HG03469 (cell line): ENCODE data around the gene FATE1.

Experiments
- ATAC-seq: cut with Tn5 transposase; IDR thresholded peaks from one replicate; pipeline ENCODE4 v1.9.1; 2021; ENCODE audit warnings: mild to moderate bottlenecking, moderate library complexity, moderate number of reproducible peaks; ENCODE audit not compliant: unreplicated experiment

FATE1 gene

DNA sequence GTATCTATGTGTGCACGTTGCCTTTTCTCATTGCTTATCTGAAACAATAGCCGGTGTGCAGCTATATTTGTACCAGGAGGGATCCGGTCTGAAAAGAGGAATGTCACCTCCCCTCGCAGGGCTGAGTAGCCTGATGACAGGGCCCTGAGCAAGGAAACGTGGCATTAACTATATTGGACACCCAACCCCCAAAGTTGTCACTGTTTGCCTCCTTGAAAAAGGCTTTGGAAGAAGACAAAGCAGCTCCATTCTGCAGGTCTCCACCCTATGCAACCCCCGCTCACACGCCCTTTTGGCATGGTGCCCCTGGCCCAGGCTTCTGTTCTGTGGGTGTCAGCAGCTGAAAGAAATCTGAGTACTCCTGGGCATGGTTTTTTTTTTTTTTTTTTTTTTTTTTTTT lies 12.3 kb upstream of the FATE1 start:
- ATAC-seq, result no peak

DNA sequence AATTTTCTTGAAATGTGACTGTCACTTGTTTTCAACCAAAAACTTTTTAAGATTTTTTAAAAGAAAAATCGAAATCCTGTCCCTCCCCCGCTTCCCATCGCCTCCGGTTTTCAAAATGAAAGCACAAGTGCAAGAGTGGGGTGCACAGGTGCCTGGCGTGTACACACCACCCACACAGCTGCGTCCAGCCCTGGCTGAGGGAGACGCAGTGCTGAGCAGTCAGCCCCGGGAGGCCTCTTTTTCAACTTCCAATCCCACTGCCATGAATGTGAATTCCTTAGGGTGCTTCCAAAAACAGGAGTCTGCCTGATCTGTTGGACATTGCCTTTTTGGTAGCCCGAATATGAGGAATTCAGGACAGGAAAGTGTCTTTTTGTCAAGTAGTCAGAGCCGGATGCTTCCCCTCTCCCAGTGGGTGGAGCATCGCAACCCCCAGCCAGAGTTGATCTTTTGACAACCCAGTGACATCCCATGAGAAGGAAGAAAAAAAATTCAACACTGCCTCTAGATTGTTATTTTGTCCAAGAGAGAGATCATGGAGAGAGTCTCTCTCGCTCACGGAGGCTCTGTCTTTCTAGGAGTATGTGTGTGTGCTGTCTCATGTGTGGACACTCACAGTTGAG lies 11.7 kb upstream of the FATE1 start:
- no peak for ATAC-seq

DNA sequence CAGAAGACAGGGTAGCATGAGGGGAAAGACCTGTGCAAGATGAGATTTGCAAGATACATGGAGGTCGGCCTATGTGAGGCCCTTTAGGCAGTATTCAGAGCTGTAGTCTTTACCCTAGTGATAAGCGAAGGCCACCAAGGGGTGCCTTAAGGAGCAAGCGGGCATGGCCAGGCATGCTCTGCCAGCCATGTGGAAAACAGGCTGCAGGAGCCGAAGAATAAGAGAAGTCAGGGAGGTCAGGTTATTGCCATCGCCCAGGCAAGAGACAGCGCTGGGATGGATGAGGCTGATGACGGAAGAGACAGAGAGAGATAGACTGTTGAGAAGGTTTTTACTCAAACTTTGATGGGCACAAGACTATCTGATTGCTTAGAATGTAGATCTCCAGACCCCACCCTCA lies 7.0 kb upstream of the FATE1 start:
- ATAC-seq, result no peak

DNA sequence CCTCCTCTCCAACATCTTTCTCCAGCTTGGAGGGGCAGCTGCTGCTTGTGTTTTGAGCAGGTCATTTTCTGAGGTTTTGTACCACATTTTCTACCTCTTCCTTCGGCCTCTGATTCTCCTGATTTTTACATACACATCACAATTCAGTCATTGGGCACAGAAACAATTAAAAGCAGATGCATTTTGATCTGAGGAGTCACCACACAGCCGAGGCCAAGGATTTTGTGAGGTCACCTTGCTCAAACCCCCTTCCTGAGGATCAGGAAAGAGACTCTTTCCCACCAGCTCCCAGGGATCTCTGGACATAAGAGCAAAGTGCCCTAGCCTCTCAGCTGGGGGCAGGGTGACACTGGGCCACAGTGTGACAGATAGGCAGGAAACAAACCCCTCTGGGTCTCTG lies 5.4 kb upstream of the FATE1 start:
- ATAC-seq, result no peak

DNA sequence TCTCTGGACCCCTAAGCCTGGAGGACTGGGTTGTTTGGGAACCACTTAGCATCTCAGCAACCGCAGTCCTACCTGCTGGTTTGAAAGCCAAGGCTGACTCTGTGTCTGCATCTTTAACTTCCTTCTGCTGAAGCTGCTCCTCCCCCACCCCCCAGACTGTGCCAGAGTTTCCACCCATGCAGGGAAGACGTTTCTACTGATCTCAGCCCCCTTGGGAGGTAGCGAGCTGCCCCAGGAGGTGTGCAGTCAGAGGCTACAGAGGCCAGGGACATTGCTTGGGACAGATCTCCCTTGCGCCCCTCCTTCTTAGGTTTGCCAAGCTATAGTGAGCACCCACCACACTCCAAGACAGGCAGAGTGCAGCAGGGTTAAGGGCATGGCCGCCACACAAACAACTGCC lies 4.7 kb upstream of the FATE1 start:
- ATAC-seq, result no peak

DNA sequence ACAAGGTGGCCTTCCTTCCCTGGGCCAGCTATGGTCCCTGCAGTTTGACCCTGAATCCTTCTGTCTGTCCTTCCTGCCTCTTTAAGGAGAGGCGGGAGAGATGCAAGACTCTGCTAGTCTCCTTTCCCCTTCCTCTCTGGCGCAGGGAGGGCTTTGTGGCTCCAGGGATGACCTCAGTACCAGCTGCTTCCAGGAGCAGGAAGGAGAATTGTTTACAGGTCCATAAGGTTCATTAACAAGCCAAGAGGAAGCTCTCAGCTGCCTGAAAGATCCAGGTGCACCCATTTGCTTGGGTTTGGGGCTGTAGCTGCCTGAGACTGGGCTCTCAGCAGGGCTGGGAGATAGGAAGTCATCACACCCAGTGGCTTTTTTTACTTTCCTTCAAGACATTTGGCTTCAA lies 4.0 kb upstream of the FATE1 start:
- no peak for ATAC-seq

DNA sequence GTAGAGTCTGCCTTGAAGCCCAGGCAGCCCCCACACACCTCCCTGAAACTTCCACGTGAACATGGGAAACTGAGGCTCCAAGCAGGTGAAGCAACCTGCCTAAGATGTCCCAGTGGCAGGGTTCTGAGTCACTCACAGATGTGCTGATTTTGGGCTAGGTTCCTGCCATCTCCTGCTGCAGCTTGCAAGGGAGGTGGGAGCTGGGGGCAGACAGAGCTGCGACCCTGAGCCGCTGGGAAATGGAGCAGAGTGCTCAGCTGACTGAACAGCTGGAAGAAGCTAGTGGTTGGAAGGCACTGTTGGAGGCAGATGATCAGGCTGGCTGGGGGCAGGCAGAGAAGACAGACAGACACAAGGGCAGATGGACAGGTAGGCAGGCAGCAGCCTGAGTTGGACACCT lies 3.6 kb upstream of the FATE1 start:
- no peak for ATAC-seq

DNA sequence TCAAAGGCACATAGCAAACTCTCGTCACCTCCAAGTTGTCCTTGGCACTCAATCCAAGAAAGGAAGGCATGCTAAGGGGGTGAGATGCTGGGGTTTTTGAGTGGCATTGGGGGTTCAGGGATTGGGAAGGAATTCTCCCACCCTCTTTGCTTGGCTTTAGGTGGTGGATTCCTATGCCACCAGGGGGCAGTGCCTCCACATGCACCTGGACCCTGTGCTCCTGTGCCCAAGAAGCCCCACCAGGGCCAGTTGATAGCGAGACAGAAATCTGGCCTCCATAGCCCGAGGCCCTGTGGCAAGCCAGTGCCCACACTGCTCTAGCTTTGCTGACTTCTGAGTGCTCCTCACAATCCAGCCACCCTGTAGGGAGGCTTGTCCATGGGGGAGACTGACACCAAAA lies 2.0 kb upstream of the FATE1 start:
- ATAC-seq, result no peak

DNA sequence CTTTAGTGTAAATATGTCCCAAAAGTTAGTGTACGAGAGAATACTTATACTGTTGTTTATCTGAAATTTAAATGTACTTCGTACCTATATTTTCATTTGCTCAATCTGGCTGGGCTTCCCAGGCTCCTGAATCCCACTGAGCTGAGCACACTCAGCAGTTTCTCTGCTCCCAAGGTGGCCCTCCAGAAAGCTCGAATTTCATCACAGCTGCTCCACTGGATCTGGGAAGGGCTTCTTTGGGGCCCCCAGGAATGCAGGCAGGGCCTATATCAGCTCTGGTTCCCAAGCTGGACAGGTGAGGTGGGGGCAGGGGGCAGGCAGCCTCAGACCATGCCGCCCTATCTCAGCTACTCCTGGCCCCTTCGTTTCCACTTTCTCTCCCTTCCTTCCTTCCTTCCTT lies 1.5 kb upstream of the FATE1 start:
- no peak for ATAC-seq

DNA sequence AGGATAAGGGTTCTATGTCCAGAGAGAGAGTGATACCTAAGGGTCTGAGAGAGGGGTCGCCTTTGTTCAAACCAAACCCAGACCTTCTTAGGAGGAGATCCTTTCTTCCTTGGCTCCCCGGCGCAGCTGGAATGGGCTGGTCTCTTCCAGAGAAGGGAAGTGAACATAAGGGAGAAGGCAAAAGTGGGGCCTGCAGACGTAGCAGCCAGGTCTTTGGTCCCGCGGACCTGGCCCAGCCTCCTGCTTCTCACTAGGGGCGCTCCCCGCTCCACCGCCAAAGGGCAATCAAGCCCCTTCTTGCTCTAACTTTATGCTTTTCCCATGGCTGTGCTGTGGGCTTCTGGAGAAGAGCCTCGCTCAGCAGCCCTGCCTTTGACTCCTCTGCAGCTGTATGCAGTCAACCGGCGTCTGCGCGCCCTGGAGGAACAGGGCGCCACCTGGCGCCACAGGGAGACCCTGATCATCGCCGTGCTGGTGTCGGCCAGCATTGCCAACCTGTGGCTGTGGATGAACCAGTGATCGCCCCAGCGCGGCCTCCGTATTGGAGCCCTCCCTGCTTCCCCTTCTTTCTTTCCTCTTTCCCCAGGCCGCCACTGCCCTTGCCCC lies 6.5 kb downstream of the FATE1 start:
- no peak for ATAC-seq

DNA sequence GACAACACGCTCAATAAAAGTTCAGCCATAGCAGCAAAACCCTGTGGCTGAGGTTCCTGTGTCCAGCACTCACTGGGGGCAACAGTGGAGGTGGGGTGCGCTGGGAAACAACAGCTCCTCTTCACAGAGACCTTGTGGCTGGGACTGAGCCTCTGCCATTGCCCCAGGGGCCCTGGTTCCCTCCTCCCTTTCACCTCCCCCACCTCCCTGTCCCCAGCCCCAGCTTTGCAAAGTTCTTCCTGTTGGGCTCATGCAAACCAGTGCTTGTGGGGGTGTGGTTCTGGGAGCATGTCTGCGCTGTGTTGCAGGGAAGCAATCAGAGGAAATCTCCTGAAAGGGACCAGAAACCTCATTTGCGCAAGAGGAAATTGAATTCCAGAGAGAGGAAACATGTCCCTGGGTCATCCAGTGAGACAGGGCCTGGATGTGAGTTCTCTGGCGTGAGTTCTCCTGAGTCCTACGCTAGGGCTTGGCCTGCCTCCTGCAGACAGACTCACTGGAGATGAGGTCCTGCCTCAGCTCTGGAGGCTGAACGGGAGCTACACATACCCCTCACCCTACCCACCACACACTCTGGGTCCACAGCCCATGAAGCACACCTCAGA lies 7.4 kb downstream of the FATE1 start:
- no peak for ATAC-seq

DNA sequence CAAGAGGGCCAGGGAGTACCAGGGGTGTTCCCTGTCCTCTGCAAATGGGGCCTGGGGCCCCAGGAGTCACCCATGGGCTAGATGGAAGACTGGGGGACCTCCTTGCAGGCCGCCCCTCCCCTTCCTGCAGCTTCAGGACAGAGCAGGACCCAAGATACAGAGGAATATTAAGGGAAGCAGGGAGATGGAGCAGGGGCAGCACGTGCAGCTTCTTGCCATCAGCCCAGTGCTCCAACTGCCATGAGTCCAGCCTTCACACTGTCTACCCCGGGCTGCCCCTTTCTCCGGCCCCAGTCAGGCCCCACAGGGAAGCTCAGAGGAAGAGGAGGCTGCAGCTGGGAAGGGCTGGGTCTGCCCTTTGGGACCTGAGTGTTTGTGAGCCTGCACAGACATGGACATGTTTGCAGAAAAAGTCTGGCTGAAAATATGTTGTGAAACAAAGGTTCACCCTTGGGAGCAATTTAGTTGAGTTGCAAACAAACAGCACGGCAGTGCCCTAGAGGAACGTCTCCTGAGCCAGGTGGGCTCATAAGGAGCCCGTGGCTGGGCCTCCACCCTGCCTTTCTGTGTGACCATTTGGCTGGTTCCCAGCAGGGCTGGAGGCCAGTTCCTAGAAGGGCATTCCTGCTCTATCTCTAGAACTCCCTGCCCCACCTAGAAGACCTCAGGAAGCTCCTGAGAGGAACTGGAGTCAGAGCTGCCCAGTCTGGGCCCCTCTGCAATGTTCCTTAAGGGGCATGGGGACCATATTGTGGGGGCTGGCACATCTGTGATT lies 8.9 kb downstream of the FATE1 start:
- ATAC-seq, result no peak

DNA sequence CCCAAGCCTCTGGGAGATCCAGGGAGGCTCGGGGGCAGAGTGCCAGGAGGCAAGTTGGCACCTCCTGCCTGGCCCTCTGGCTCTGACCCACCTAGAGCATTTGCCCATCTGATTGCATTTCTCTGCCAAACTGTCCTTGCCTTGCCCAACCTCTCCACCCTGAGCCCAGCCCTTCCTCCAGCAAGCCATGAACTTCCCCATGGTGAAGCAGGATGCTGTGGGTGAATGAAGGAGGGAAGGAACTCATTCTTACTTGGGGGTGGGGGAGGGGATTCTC lies 9.4 kb downstream of the FATE1 start:
- ATAC-seq, result no peak

DNA sequence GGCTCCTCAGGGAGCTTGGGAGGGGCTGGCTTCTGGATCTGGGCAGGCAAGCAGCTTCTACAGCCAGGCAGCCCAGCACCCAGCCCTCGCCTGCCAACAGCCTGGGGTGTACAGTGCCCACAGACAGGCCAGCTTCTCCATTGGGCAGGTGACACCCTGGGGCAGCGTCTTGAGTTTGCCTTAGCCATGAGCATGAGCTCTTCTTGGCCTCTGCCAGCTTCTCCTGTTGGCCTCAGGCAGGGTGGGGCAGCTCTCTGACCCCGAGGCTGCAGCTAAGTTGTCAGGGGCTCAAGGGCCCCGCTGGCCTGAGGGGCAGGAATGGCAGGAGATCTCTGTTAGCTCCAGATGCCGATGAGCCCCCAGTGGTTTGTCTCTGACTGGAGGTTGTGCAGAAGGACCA lies 10.9 kb downstream of the FATE1 start:
- no peak for ATAC-seq

DNA sequence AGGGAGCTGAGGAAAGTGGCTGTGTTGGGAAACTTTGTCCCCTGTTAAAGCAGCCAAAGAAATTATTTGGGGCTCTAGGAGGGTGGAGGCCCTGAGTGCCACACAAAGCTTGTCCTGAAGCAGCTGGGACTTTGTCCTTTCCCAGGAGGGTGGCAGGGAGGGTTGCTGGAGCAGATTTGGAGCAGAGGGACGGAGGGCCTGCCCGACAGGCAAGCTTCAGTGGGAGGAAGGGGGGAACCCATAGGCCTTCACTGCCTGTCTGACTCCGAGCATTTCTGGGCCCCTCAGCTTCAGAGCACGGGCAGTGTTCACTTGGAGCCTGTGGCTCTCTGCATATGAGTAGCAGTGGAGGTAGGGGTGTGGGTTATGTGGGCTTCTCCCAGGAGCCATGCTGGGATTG lies 11.5 kb downstream of the FATE1 start:
- no peak for ATAC-seq

DNA sequence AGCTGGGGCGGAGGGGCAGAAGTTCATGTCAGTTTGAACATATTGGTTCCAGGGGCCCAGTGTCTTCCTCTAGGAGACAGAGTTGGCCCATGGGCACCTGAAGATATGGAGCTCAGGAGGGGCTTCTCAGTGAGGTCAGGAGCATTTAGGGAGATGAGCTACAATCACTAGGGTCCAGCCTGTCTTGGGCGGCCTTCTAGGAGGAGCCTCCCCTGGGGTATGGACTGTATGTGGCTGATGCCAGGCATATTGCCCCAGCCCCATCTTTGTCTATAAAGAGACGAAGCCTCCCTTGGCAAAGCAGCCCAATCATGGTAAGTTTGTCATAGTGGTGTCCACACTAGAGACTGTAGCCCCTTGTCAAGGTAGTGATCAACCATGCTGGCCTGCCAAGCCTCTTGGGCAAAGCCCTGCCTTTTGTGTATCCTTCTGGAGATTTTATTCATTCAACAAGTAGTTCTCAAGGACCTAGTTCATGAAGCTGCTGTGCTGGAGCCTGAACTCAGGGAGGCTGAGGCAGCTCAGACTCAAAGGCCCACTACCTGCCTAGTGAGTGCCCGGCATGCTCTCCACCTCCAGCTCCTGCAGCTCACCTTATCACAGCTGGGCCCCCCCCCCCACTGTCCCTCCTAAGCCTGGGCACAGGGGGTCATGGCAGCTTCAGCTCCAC lies 13.4 kb downstream of the FATE1 start:
- ATAC-seq, result no peak

DNA sequence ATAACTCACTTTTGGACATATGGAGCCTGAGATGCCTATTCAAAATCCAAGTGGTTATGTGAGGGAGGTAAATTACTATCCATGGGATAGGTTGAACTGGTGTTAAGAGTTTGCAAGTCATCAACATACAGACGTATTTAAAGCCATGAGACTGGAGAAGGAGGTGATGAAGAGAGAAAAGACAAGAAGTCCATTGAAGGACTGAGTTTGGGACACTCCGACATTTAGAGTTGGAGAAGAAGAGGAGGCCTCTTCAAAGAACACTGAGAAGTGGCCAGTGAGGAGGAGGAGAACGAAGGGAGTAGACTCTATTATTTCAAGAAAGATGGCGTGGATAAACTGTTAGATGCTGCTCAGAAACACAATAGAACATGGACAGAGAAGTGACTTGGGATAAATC lies 18.6 kb downstream of the FATE1 start, which contains the start of gene CNGA2:
CNGA2 (plus strand) TSS at position 301 of the 400 bp plus-strand sequence. CDS start 3,738 bp downstream, outside the sequence.
- no peak for ATAC-seq

DNA sequence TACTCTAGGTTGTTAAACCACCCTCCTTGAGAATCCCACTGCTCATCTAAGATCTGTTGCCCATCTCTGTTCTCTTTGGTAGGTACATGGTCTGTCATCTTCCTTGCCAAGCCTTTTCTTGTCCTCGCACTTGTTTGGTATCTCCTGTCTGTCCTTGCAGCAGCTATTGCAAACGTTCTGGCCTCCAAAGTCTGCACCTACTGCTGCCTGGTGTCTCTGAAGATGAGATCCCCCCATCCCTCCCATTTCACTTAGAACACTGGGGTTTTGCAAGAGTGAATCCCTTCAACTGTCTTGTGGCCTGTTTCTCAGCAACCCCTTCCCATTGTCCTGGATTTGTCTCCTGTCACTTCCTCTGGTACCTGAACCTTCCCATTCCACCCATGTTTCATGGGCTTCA lies 19.4 kb downstream of the FATE1 start:
- ATAC-seq, result no peak

DNA sequence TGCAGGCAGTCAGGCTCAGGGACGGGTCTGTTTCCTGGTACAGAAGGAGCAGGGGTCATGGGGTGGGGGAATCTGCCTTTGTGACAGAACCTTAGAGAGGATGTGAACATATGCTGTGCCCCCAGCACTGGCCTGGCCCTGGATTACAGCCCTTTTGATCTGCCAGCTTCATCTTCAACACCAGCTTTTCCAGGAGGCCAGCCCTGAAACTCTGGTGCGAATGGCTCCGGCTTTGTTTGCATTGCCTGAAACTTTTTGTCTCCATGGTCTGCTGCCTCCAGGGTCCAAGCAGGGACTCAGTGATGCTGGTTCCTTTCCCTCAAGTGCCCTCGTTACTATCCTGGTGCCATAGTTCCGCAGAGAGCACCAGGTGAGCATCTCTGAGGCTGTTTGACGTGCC lies 20.9 kb downstream of the FATE1 start:
- ATAC-seq, result no peak

DNA sequence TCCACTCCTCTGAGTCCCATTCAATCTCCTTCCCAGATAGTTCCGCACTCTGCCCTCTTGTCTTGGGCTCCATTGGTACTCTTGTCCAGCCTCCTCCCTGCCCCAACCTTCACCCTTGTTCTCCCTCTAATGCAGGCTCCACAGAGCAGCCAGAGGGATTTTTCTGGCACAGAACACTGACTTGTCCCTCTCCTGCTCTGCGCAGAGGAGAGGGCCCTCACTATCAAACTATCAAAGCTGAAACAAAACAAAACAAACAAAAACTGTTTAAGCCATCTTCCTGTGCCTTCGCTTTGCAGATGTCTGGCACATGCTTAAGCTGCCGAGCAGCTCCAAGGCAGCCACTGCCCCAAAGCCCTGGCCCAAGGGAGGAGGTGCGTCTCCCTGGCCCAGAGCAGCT lies 21.7 kb downstream of the FATE1 start:
- ATAC-seq, result no peak

DNA sequence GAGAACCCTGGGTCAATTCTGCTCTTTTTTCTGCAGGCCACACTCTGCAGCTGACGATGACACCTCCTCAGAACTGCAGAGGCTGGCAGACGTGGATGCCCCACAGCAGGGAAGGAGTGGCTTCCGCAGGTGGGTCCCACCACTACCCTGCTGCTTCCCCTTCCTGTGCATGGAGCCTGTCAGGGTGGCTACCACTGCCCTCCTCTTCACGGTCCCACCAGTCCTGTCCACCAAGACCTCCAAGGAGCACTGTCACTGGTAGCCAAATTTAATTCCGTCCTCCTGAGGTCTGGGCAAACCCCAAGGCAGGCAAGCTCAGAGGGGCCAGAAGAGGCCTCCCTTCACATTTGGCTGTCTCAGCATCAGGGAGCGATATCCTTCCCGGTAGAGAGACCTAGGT lies 22.9 kb downstream of the FATE1 start:
- no peak for ATAC-seq

DNA sequence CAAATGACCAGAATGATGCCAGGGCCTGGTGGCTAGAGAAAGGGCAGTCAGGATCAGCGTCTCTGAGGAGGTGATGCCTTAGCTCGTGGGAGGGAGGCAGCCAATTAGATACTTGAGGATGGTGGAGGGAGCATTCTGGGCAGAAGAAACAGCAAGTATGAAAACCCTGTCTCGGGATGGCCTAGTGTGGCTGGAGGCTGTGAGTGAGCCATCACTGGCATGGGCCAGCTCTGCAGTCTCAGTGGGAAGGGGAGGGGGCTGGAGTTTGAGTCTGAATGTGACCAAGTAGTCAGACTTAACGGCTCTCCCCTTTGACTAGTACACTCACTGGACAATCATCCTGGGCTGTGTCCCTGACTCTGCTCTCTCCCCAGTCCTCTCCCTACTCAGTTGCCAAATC lies 25.8 kb downstream of the FATE1 start:
- ATAC-seq, result no peak
